WERI-Rb-1 (cell line): ENCODE data around the gene CD96.

Experiments
- DNase-seq: peaks from one replicate; pipeline ENCODE4 v3.0.0-alpha.2; 2020
- H3K27ac ChIP-seq: fragments of 250-450 bp; sonication (Bioruptor Pico); 2 replicates; pipeline ENCODE4 v1.5.1; 2020; ENCODE audit warnings: mild to moderate bottlenecking, moderate library complexity
- H3K27me3 ChIP-seq: fragments of 250-450 bp; sonication (Bioruptor Pico); 2 replicates; pipeline ENCODE4 v1.5.1; 2021; ENCODE audit warnings: mild to moderate bottlenecking, low read depth, moderate library complexity; ENCODE audit not compliant: insufficient read depth, severe bottlenecking
- H3K36me3 ChIP-seq: fragments of 250-450 bp; sonication (Bioruptor Pico); 2 replicates; pipeline ENCODE4 v1.5.1; 2020; ENCODE audit warnings: mild to moderate bottlenecking, moderate library complexity
- H3K4me3 ChIP-seq: 2 replicates; pipeline ENCODE4 v1.5.1; 2011; ENCODE audit warnings: low read depth, mild to moderate bottlenecking, control low read depth, low read length
- H3K9me3 ChIP-seq: fragments of 250-450 bp; sonication (Bioruptor Pico); 2 replicates; pipeline ENCODE4 v1.5.1; 2021; ENCODE audit warnings: mild to moderate bottlenecking, moderate library complexity; ENCODE audit not compliant: severe bottlenecking
- TF ChIP-seq, protein P1 (sequence below): IDR thresholded peaks from 2 replicates; pipeline ENCODE4 v1.5.1; 2011; ENCODE audit warnings: low read depth, mild to moderate bottlenecking, control low read depth, inconsistent platforms, low read length

The CD96 gene

DNA sequence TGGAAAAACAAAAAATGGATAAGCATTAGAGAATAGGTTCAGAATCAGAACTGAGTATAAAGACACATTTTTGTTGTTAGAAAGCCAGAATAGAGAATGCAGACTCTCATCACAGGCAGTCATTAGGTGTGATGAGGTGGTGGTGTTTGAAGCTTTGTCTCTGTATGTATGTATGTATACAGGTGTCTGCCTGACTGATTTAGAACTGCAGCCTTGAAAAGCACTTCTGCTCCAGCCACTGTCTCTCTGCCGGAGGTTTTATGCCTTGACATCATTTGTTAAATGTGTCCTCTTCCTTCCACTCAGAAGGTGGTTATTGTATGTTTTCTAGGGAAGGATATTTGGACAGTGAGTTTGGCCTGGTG is 133.8 kb downstream of the CD96 start:
- Histone ChIP-seq H3K27ac (no peak overlapping the region), H3K4me3 (no peak overlapping the region), H3K36me3 (no peaks in the 10 kb centered on the region), H3K9me3 (no peaks in the 10 kb centered on the region), H3K27me3 (no peaks in the 10 kb centered on the region)
- DNase-seq = no peak
- TF ChIP-seq, protein P1, sequence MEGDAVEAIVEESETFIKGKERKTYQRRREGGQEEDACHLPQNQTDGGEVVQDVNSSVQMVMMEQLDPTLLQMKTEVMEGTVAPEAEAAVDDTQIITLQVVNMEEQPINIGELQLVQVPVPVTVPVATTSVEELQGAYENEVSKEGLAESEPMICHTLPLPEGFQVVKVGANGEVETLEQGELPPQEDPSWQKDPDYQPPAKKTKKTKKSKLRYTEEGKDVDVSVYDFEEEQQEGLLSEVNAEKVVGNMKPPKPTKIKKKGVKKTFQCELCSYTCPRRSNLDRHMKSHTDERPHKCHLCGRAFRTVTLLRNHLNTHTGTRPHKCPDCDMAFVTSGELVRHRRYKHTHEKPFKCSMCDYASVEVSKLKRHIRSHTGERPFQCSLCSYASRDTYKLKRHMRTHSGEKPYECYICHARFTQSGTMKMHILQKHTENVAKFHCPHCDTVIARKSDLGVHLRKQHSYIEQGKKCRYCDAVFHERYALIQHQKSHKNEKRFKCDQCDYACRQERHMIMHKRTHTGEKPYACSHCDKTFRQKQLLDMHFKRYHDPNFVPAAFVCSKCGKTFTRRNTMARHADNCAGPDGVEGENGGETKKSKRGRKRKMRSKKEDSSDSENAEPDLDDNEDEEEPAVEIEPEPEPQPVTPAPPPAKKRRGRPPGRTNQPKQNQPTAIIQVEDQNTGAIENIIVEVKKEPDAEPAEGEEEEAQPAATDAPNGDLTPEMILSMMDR = no peak

DNA sequence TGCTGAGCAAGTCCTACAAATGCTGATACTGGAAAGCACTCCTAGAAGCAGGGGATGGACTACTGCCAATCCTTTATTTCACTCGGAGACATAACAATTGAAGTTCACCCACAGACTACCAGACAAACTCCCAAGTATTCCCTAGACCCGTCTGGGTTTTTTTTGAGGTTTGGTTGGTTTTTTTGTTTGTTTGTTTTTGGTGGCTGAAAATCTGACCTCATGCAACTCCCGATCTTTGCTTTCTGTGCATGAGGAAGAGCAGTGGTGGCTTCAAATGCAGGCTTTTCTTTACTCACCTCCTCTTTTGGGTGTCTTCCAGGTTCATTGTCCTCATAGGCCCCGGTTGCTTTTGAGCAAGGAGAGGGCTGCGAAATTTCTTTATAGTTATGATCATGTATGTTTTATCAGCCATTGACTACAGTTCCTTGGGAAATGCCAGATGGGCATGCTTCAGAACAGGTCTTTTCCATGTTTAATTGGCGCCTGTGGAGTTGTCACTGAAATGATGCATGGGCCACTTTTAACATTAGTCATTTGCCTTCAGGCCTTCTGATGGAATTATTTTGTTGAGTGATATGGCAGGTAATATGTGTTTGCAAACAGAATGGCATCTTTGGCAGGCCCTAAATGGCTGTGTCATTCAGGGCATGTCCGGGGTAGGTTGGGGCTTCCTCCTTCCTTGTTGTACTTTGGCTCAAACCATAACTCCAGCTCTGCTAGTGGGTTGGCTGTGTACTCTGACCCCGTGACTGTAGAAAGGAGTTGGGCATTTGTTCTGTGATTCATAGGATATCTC is 134.4 kb downstream of the CD96 start:
- H3K9me3 ChIP-seq = no peaks in the 10 kb centered on the region
- no peaks in the 10 kb centered on the region for H3K36me3 ChIP-seq
- no peak for DNase-seq
- H3K4me3 ChIP-seq = no peak overlapping the region
- TF ChIP-seq, protein P1 = no peak
- no peak overlapping the region for H3K27ac ChIP-seq
- H3K27me3 ChIP-seq = no peaks in the 10 kb centered on the region

DNA sequence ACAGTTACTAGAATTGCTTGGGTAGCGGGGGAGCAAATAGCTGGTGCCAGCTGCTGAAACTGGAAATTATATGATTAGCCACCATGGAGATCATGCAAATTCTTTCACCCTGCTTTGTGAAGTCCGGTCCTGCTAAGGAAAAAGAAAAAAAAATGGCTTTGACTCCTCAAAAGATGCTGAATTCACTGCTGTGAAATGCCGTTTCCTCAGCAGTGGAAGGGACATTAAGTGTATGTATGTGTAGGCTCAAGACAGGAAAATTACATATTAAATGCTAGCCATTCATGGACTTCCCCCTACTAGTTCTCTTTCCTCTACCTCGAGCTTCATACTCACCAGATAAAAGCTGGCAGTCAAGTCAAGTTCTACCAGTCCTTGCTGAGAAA is 135.0 kb downstream of the CD96 start:
- no peak for DNase-seq
- Histone ChIP-seq H3K27me3 (no peaks in the 10 kb centered on the region), H3K9me3 (no peaks in the 10 kb centered on the region), H3K36me3 (no peaks in the 10 kb centered on the region), H3K4me3 (no peak overlapping the region), H3K27ac (no peak overlapping the region)
- TF ChIP-seq, protein P1 = no peak

DNA sequence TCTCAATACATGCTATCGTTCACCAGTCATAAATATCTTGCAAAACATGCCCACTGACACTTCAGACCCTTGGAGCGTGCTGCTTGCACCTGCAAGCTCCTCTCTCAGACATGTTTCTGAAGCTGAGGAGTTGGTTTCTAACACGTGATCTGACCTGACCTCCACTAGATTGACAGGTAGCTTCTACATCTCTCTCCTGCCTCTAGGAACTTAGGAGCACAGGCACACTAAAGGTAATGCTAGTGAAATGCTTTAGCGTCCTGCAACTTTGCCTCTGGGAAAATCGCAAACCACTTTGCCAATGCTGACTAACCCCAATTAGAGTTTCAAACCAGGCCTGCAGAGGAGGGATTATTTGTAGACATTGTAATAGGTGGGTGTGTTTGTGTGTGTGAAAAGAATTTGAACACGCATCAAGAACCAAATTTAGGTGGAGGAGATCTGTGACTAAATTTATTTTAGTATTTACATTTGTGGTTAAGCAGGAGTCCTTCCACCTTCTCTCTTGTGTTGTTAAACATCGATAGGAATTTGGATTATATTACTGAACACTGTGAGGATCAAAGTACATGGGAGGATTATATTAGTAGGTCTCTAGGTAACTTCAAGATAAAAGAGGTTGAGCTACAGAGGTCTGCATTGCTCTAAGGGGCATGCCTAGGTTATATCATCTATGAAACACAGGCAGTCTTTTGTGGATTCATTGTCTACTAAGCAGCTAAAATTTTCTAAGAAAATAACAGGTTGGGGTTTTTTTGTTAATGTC is 139.8 kb downstream of the CD96 start:
- no peak for DNase-seq
- TF ChIP-seq, protein P1 = no peak

DNA sequence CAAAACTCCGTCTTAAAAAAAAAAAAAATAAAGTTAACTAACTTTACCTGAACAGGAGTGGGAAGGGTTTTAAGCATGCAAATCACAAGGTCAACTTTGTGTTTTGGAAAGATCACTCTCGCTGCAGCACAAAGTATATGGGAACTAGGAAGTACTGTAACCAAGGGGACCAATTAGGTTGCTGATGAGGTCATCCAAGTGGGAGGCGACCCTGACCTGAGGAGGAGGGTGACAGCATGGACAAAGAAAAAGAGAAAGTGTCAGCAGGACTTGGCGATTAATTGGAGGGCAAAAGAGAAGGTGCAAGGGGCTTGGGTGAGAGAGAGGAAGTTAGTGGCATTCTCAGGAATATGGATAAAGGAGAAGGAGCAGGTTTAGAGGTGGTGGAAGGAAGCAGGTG is 142.6 kb downstream of the CD96 start:
- Histone ChIP-seq H3K27me3 (no peaks in the 10 kb centered on the region), H3K36me3 (no peaks in the 10 kb centered on the region), H3K4me3 (no peak overlapping the region), H3K27ac (no peak overlapping the region), H3K9me3 (no peaks in the 10 kb centered on the region)
- no peak for DNase-seq
- TF ChIP-seq, protein P1 = no peak

More for the DNA sequence above, 139.8 kb downstream of the CD96 start:
- Histone ChIP-seq H3K9me3 (no peaks in the 10 kb centered on the region), H3K27ac (no peak overlapping the region), H3K36me3 (no peaks in the 10 kb centered on the region), H3K27me3 (no peaks in the 10 kb centered on the region), H3K4me3 (no peak overlapping the region)
